ENCODE results near the gene POLR3B.

DNA sequence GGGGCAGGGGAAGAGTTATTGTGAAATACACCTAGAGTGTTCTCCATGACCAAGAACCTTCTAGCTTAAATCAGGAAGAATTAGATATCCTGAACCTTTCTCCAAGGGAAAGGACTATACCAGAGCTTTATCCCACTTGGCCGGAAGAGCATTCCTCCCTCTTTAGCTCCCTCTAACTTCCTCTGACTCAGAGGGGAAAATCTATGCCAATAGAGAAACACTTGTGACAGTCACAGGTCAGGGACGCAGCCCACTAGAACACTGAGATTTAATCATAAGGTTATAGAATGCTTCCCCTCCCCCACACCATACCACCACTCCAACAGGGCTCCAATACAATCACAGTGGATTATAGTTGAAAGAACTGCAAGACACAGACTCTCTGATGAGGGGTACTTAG lies 169.8 kb downstream of the POLR3B start:
- TF ChIP-seq CTCF (conservative IDR thresholded peaks at IDR 0.05 in 1 of 2, IDR thresholded peaks at IDR 0.05 in 1 of 2; ENCODE audit: extremely low read depth in 1 of 2, insufficient read depth in 1 of 2, low read depth in 1 of 2, low read length in 2 of 2) (no peak), EZH2 (IDR thresholded peaks at IDR 0.05; ENCODE audit: borderline replicate concordance, low read length) (no peak)

Measured in mammary epithelial cell (primary cell).